ENCODE measurements around the gene CLEC4M. TPM values are rescaled to one million over a fixed set of nuclear protein-coding genes. Genes with fewer than 3 reads are reported as not detected.
A peak's percentile ranks its signal among the peaks of the same experiment; 100 is the strongest.
"Not testable (repeated sequence)": the region's sequence is repeated elsewhere in the genome, so short reads cannot be mapped to it uniquely, and the experiment has no call there.

Gene CLEC4M
- total RNA-seq, 1 donor from 2014 or later: not detected

DNA sequence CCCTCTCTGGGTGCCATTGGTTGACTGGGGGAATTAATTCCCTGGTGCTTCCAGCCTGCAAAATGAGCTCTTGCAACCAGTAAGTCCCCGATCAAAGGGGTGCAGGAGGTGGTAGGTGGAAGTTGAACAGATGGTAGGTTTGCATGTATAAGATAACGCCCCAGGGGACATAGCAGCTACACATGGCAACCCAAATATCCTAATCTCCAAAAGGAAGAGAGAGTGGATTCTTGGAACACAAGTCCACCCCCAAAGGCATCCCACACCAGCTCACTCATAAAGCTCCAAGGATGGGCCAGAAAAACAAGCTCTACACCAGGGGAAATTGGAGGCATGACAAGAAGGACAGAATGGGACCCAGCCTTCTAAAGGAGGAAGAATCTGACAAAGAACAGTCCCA, 20.5 kb upstream of the CLEC4M start:
- DNase-seq (ENCODE audit: low read depth): no peak

GRCh38 chr19:7742991-7743390, 20.1 kb upstream of the CLEC4M start:
- no peak for DNase-seq (ENCODE audit: low read depth)

DNA sequence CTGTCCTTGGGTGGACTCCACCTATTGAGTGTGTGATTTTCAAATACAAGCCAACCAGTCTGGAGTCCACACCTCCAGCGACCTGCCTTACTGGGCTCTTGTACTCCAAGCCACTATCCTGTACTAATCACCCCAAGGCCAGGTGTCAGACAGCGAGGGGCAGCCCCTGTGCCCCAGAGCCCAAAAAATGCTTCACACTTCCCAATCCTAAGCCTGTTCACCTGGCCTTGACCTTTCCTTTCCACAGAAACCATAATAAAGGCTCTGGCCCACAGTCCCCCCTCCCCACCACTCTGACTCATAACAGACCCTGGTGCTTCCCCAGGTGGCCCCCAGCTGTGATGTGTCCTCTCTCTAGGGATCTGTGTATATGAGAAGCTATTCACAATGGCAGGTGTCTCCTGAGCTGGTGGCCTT, 19.6 kb upstream of the CLEC4M start:
- DNase-seq (ENCODE audit: low read depth): no peak

GRCh38 chr19:7744199-7744786, 18.8 kb upstream of the CLEC4M start:
- no peak for DNase-seq (ENCODE audit: low read depth)

- no peak for DNase-seq (ENCODE audit: low read depth)
These were observed 18.0 kb upstream of the CLEC4M start for GRCh38 chr19:7744871-7745650.

DNA sequence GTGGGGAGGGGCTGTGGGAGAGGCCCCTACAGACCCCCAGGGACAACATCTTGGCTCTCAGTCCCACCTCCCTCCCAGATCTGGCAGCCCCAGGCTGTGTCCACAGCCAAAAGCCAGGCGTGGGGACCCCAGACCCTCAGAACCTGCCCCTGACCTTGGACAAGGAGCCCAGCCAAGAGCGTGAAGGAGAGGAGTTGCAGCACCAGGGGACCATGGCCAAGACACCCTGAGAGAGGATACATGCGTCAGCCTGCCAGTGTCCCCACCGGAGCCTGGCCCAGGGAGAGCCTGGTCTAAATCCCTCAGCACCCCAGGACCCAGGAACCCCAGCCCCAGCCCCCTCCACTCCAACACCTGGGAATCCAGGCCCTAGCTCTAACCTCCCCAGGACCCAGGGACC, 16.7 kb upstream of the CLEC4M start:
- not testable (repeated sequence) for DNase-seq (ENCODE audit: low read depth)

DNA sequence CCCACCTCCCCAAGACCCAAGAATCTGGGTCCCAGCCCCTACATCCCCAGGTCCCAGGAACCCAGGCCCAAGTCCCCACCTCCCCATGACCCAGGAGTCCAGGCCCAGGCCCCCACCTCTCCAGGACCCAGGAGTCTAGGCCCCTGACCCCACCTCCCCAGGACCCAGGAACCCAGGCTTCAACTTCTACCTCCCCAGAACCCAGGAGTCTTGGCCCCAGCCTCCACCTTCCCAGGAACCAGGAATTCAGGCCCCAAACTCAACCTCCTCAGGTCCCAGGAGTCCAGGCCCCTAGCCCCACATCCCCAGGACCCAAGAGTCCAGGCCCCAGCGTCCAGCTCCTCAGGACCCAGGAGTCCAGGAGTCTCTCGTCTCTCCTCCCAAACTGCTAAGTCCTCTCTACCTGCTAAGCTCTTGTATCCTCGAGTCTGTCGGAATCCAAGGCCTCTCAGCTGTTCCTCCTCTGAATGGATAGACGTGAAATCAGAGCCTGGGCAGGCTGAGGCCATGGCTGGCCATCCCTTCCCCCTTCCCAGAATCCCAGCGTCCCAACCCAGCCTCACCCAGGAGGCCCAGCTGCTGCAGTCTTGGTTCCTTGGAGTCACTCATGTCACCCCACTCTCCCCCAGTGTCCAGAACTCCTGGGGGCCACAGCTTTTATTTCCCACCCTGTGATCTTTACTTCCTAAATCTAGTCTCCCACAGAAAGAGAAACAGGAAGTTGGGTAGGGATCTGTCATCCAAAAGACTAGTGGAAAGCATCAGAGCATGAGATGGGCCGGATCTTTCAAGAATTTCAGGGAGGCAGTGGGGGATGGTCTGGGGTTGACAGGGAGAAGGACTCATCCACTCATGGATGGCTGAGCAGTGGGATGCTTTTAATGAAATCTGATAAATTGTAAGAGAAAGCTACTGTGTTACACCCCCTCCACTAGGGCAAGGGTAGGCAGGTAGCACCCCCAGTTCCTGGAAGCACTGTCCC, 15.8 kb upstream of the CLEC4M start, which contains the start of gene CD209:
Gene CD209, minus strand, starts transcription at position 632 of the 982 bp plus-strand sequence. Its CDS starts 23 bp downstream, at position 609.
- DNase-seq (ENCODE audit: low read depth): no peak

DNA sequence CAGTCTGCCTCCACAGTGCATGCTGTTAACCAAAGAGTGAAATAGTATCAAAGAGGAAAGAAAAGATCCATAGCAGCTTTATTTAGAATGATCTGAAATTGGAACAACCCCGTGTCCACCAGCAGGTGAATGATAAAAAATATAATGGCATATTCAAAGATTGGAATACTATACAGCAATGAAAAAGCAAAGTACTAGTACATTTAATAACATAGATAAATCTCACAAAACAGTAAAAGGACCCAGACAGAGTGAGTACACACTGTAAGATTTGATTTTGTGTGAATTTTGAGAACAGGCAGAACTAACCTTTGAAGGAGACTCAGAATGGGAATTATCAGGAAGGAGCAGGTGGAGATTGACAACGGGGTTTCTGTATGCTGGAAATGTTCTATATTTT, 14.9 kb upstream of the CLEC4M start:
- DNase-seq (ENCODE audit: low read depth): no peak

DNA sequence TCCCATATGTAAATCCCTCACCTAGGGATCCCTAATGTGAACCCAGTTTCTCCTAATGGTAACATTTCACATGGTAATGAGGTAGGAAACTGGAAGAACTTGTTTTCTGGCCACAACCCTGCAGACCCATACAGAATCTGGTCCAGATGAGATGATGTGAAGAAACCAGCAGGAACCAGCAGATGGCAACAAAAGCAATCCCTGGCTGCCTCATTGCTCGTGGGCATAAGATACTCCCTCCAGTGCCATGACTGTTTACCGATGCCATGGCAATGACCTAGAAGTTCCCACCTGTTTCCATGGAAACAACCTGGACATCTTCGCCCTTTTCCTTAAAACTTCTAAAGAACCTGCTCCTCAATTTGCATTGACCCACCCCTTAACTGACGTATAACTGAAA, 14.3 kb upstream of the CLEC4M start:
- DNase-seq (ENCODE audit: low read depth): peak; percentile 10

GRCh38 chr19:7751157-7751783, 11.8 kb upstream of the CLEC4M start:
- peak; percentile 3 for DNase-seq (ENCODE audit: low read depth)

- DNase-seq (ENCODE audit: low read depth): no peak
These were observed 6.8 kb upstream of the CLEC4M start for GRCh38 chr19:7756258-7756657.

GRCh38 chr19:7757358-7757757, 5.7 kb upstream of the CLEC4M start:
- no peak for DNase-seq (ENCODE audit: low read depth)

DNA sequence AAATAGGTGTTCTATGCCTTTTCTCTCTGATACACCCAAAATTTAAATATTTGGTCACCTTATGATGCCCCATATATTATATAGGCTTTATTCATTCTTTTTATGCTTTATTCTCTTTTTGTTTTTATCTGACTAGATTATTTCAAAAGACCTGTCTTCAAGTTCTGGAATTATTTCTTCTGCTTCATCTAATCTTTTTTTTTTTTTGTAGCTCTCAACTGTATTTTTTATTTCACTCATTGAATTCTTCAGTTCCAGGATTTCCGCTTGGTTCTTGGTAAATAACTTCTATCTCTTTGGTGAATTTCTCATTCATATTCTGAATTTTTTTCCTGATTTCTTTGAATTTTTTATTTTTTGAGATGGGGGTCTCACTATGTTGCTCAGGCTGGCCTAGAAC, 3.9 kb upstream of the CLEC4M start:
- DNase-seq (ENCODE audit: low read depth): no peak

GRCh38 chr19:7763696-7764095, 653 bp downstream of the CLEC4M start:
- no peak for DNase-seq (ENCODE audit: low read depth)

- DNase-seq (ENCODE audit: low read depth): not testable (repeated sequence)
These were observed 1.1 kb downstream of the CLEC4M start for GRCh38 chr19:7764157-7764556.

DNA sequence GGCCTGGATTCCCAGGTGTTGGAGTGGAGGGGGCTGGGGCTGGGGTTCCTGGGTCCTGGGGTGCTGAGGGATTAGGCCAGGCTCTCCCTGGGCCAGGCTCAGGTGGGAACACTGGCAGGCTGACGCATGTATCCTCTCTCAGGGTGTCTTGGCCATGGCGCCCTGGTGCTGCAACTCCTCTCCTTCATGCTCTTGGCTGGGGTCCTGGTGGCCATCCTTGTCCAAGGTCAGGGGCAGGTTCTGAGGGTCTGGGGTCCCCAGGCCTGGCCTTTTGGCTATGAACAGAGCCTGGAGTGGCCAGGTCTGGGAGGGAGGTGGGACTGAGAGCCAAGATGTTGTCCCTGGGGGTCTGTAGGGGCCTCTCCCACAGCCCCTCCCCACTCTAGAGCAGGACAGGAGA, 2.0 kb downstream of the CLEC4M start:
- DNase-seq (ENCODE audit: low read depth): not testable (repeated sequence)

DNA sequence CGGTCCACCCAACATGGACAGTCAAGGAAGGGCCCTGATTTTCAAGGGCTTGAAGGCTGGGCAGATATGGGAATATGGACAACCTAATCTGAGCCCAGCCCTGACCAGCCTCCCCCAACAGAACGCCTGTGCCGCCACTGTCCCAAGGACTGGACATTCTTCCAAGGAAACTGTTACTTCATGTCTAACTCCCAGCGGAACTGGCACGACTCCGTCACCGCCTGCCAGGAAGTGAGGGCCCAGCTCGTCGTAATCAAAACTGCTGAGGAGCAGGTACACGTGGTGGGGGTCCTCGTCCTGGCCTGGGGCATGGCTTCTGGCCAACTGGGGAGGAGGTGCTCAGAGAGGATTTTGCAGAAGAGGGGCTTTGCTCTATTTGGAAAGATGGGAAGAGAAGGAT, 3.5 kb downstream of the CLEC4M start:
- DNase-seq (ENCODE audit: low read depth): no peak

- no peak for DNase-seq (ENCODE audit: low read depth)
These were observed 4.4 kb downstream of the CLEC4M start for GRCh38 chr19:7767487-7767886.

DNA sequence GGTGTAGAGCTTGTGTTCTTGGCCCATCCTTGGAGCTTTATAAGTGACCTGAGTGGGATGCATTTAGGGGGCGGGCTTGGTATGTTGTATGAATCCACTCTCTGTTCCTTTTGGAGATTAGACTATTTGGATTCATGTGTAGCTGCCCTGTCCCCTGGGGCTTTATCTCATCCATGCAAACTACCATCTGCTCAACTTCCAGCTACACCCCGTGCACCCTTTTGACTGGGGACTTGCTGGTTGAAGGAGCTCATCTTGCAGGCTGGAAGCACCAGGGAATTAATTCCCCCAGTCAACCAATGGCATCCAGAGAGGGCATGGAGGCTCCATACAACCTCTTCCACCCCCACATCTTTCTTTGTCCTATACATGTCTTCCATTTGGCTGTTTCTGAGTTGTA, 6.1 kb downstream of the CLEC4M start:
- DNase-seq (ENCODE audit: low read depth): no peak

GRCh38 chr19:7771072-7771471, 8.0 kb downstream of the CLEC4M start:
- DNase-seq (ENCODE audit: low read depth): no peak

GRCh38 chr19:7772752-7773291, 9.8 kb downstream of the CLEC4M start:
- peak; percentile 19 for DNase-seq (ENCODE audit: low read depth)
